Testis (tissue), 2 donors: Measurements from ENCODE around the gene PPP1R9A.

ENCODE experiments used
- CTCF ChIP-seq, 3 experiments: fragments of 450-650 bp in 2 of 3; fragments of 200-600 bp in 1 of 3; sonication (generic) in 1 of 3; IDR thresholded peaks; one replicate each; pipeline ENCODE4 v1.5.1; 2016 to 2019; ENCODE audit warnings: antibody characterized with exemption in 3 of 3, mild to moderate bottlenecking in 2 of 3, moderate library complexity in 1 of 3
- POLR2A ChIP-seq: fragments of 450-650 bp; IDR thresholded peaks from one replicate; pipeline ENCODE4 v1.6.1; 2017; ENCODE audit warnings: antibody characterized with exemption, mild to moderate bottlenecking, moderate library complexity

- no peak for TF ChIP-seq CTCF (IDR thresholded peaks at IDR 0.05)
- no peak for TF ChIP-seq POLR2A
Measured at GRCh38 chr7:95046494-95047240, 139.3 kb downstream of the PPP1R9A start.
